Pons (tissue), 1 donor: ENCODE measurements around the gene SIPA1L2.

Source experiments
- DNase-seq: peaks from one replicate; pipeline ENCODE4 v3.0.0-alpha.2; 2016; ENCODE audit warnings: low spot score

Gene SIPA1L2

GRCh38 chr1:232643251-232643650 is 13.3 kb upstream of the SIPA1L2 start:
- DNase-seq: no peak

- DNase-seq: no peak
Measured at GRCh38 chr1:232641507-232641906, 11.6 kb upstream of the SIPA1L2 start.

- DNase-seq: no peak
Measured at GRCh38 chr1:232636799-232637198, 6.9 kb upstream of the SIPA1L2 start.

GRCh38 chr1:232635778-232636356 is 5.9 kb upstream of the SIPA1L2 start:
- peak; percentile 72 for DNase-seq

- DNase-seq: no peak
Measured at GRCh38 chr1:232635279-232635678, 5.3 kb upstream of the SIPA1L2 start.

GRCh38 chr1:232634096-232634495 is 4.2 kb upstream of the SIPA1L2 start:
- DNase-seq: peak; percentile 76

GRCh38 chr1:232630894-232631195 is 912 bp upstream of the SIPA1L2 start:
- no peak for DNase-seq

GRCh38 chr1:232629250-232630046 is 485 bp downstream of the SIPA1L2 start:
- DNase-seq: no peak

- DNase-seq: peak; percentile 93
Measured at GRCh38 chr1:232628335-232629249, 1.3 kb downstream of the SIPA1L2 start.

- peak; percentile 66 for DNase-seq
Measured at GRCh38 chr1:232627645-232628334, 2.1 kb downstream of the SIPA1L2 start.

GRCh38 chr1:232627171-232627570 is 2.8 kb downstream of the SIPA1L2 start:
- DNase-seq: no peak

- DNase-seq: no peak
Measured at GRCh38 chr1:232626452-232626851, 3.5 kb downstream of the SIPA1L2 start.

GRCh38 chr1:232625319-232625868 is 4.5 kb downstream of the SIPA1L2 start:
- no peak for DNase-seq

GRCh38 chr1:232624546-232625281 is 5.2 kb downstream of the SIPA1L2 start:
- no peak for DNase-seq

- no peak for DNase-seq
Measured at GRCh38 chr1:232622981-232623380, 7.0 kb downstream of the SIPA1L2 start.

GRCh38 chr1:232622378-232622777 is 7.6 kb downstream of the SIPA1L2 start:
- DNase-seq: no peak

GRCh38 chr1:232621050-232621449 is 8.9 kb downstream of the SIPA1L2 start:
- DNase-seq: no peak

GRCh38 chr1:232620356-232620969 is 9.5 kb downstream of the SIPA1L2 start:
- peak; percentile 89 for DNase-seq

GRCh38 chr1:232617237-232617636 is 12.7 kb downstream of the SIPA1L2 start:
- no peak for DNase-seq

GRCh38 chr1:232615306-232615800 is 14.6 kb downstream of the SIPA1L2 start:
- DNase-seq: no peak

GRCh38 chr1:232614811-232615210 is 15.1 kb downstream of the SIPA1L2 start:
- no peak for DNase-seq
